Activated T-helper 1 cell treated with Interleukin-2 at 50 U/mL for 16 hours (primary cell): ENCODE data around the gene PMEL.
"Not testable (repeated sequence)": the region's sequence is repeated elsewhere in the genome, so short reads cannot be mapped to it uniquely, and the experiment has no call there.

Experiments used
- DNase-seq: peaks from one replicate; pipeline ENCODE4 v3.0.0-alpha.2; 2020; ENCODE audit warnings: low read depth

Gene PMEL

DNA sequence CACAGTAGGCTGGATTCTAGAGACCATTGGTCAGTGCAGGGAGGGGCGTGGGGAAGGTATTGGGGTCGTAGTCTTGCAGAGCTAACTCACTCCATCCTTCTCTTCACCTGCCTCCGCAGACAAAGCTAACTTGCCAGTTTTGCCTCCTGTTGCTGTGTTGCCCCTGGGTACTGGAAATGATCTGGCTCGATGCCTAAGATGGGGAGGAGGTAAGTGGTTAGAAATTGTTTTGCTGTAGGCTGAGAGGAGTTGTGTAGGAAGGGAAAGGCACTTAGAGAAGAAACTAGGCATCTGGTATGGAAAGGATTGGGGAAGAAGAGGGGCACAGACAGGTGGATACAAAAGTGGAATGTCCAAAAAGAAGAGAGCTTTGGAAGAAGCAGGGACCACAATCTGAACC, 23.8 kb downstream of the PMEL start:
- no peak for DNase-seq

- DNase-seq: peak; percentile 71
Measured at GRCh38 chr12:55940065-55940732, 25.6 kb downstream of the PMEL start.

GRCh38 chr12:55938826-55939501, 26.9 kb downstream of the PMEL start:
- DNase-seq: no peak

- DNase-seq: no peak
Measured at GRCh38 chr12:55937981-55938380, 27.9 kb downstream of the PMEL start.

DNA sequence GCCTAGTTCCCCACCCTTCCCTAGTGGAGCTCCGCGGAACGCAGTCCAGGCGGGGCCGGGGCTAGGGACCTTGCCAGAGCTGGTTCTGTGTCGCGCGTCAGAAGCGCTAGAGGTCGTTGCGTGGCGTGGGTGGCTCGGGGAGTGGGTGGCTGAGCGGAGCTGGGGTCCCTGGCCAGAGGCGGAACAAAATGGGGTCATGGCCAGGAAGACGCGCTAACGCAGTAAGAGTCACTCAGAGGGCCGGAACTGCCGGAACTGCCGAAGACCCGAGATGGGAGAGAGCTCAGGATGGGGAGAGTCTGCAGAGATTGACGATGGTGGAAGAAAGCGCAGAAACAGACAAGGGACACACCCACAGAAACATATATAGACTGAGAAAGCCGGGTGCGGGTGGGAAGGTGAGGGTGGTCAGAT, 30.1 kb downstream of the PMEL start:
- DNase-seq: no peak

- no peak for DNase-seq
Measured at GRCh38 chr12:55934773-55935172, 31.1 kb downstream of the PMEL start.

DNA sequence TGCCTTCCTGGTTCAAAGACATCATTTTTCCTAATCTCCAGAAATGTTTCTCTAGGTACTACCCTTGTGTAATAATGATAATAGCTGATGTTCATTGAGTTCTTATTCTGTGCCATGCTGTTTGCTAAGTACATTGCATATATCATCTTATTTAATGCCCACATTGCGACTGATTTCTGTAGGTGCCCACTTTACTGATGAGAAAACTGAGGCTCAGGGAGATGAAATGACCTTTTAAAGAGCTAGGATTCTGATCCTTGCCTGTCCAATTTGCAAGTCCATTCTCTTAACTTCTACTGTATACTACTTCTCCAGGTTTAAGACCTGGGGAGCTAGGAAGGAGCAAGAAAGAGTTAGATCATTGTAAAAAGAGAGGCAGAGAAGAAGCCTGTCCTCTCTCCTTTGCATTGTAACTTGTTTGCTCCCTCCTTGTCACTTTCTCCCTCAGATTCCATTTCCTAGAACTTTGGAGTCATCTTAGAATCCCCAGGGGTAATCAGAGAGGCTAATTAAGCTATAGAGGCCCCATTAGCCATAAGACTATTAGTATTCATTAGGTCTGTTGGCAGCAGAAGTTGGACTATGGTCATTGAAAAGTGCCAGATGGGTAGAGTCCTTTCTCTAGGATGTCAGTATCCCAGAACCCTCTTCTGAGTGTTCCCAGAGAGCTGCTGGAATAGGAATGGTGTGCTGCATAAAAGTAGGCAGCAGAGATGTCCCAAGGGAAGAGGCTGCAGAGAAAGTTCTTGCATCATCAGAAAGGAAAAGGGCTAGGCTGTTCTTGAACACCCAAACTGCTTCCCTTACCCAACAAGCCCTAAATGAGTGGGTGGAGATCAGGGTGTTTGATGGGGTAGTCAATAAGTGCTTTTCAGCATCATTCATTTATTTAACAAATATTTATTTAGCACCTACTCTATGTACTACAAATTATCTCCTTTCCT, 31.8 kb downstream of the PMEL start:
- DNase-seq: no peak

DNA sequence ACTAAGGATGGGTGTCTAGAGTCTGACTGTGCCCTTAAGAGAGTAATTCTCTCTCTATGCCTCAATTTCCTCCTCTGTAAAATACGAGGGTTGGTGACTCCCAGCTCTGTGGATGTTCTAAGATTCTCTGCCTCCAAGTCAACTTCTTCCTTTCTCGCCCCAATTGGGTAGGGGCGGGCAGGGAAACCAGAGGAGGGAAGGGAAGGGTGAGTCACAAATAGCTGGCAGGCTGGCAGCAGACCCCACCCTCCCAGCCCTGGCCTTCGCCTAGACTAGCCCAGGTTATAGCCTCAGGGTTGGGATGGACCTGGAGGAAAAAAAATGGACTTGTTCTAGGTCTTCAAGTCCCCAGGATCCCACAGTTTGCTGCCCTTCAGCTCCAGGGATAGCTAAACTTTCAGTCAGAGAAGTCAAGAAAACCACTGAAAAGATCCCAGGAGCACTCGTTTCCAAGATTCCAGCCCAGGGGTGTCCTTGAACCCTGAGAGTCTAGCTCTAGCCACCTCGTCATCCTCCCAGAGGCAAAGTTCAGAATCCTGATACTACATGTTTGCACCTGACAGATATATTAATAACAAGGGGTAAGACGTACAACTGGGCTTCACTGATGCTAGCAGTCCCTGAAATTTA, 32.6 kb downstream of the PMEL start:
- DNase-seq: no peak

GRCh38 chr12:55932551-55932910, 33.3 kb downstream of the PMEL start:
- DNase-seq: peak; percentile 26

- DNase-seq: no peak
Measured at GRCh38 chr12:55931780-55932550, 33.9 kb downstream of the PMEL start.

DNA sequence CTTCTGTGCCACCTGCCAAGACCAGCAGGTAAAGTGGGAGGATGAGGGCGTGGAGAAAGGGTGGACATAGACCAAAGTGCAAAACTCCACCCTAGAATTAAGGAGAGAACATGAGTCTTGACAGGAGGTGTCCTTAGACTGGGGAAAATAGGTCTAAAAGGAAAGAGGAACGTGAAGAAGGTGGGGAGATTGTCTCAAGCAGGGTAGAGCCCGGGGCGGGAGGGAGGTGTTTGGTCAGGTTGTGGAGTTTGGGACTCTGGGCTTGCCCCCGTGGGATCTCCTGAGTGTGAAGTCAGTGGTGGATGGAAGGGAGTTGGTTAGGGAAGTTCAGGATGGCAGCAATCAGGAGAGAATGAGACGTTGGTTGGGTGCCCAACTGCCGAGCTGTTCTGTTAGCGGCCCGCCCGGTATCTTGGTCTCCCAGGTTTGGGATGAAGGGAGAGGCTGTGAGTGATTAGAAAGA, 34.5 kb downstream of the PMEL start:
- no peak for DNase-seq

DNA sequence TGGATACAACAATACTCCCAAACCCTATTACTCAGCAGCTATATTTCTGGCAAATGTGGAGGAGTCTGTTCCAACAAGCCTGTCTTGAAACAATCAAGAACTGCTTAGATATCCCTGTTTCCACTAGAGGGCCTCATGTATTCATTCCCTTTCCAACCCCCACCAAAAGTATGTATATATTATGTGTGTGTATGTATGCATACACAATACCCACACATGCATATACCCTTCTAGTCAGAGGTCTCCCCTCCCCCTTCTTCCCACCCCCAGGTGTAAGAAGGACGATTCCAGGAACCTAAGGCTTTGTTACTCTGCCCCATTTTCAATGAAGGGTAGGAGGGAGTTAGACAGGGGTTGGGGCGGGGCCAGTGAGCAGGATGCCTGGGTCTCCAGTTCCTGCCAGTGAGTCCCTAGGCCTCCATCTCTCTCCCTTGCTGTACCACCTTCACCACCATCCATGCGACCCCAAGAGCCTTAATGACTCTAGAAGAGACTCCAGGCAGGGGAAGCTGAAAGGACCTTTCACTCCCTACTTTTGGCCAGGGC, 35.0 kb downstream of the PMEL start, which contains the start of gene DGKA:
DGKA (plus strand) TSS at position 392 of the 546 bp plus-strand sequence. CDS start 5,342 bp downstream, outside the sequence.
- peak; percentile 66 for DNase-seq

GRCh38 chr12:55929306-55929791, 36.5 kb downstream of the PMEL start:
- DNase-seq: peak; percentile 87

GRCh38 chr12:55927588-55928502, 38.0 kb downstream of the PMEL start, which contains the start of gene PYM1:
TSS of gene PYM1 (minus strand) at chr12:55927894. CDS start at chr12:55927761, 133 bp downstream.
- peak; percentile 55 for DNase-seq

DNA sequence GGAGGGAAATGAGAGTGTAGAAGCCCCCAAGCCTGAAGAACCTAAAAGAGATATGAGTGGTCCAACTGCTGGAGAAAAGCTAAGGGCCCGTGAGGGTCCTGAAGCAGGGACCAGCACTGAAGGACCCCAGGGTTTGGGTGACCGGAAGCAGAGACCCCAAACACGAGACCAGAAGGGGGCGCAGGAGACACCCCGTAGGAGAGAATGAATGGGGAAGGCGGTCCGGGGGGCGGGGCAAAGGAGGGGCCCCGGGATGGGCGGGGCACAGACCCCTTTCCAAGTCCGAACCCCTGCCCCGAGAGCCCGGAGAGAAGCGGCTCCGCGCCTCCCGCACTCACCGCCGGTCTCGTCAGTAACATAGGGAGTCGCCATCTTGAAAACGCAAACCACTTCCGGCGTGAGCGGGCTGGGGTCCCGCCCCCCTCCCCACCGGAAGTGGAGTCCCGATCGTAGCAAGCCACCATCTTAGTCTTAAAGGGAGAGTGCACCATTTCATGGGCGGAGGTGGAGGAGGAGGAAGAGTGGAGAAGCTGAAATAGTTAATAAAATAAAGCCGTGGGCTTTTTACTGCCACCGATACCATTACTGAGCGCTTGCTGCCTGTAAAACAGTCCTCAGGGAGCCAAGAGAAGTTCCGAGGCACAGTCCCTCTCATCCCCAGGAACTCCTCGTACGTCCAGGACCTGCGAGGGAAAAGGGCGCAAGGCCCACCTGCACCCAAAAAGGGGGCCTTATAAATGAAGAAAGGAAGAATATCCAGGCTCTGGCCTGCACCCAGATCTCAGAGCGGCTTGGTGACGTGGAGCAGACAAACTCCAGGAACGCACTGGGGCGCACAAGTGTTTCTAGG, 38.9 kb downstream of the PMEL start:
- peak; percentile 87 for DNase-seq

GRCh38 chr12:55925870-55926737, 39.7 kb downstream of the PMEL start:
- no peak for DNase-seq

GRCh38 chr12:55925371-55925770, 40.5 kb downstream of the PMEL start:
- DNase-seq: no peak

DNA sequence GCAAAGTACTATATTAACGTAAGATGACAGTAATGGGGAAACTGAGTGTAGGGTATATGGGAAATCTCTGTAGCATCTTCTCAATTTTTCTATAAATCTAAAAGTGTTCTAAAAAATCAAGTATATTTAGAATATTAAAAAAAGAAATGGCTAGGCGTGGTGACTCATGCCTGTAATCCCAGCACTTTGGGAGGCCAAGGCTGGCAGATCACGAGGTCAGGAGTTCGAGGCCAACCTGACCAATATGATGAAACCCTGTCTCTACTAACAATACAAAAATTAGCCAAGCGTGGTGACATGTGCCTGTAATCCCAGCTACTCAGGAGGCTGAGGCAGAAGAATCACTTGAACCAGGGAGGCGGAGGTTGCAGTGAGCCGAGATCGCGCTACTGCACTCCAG, 42.2 kb downstream of the PMEL start:
- not testable (repeated sequence) for DNase-seq
